ENCODE data around the gene VEGFC. TPM values are rescaled to one million over a fixed set of nuclear protein-coding genes. Genes with fewer than 3 reads are reported as not detected.

VEGFC gene
- total RNA-seq, 2 donors from 2014 or later = 1.1 to 3.5 TPM

DNA sequence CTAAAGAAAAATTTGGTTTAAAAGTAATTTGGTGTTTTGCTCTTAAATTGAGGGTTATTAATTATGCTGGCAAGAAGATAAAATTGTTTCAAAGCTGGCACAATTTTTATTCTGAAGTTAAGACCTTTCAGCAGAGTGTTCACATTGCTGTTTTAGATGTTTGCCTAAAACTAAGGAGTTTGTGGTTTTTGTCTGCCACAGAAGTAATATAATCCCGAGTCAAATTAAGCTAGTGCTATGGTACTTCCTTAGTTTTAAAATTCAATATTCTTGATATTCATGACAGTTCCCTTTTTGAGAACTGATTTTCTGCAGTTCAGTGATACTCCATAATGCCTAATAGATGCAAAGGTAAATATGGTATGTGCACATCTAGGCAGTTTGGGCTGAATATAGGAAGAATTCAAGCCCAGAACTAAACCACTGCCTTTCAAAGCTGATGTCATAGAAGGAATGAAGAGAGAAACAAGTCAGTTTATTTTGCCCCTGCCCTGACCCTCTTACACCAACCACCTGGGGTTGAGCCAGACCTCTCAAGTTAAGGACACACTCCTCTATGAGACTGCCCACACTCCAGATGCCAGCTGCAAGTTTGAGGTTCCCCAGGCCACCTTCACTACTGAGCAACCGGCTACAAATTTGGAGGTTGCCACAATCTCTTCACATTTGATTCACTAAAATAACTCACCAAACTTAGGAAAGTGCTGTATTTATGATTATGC lies 32.1 kb upstream of the VEGFC start:
- H3K36me3 ChIP-seq = no peaks in the 10 kb centered on the region
- intact Hi-C loops (cut with DNase I) = no loop called here
- no peak overlapping the region for H3K9ac ChIP-seq (ENCODE audit: low read depth in 2 of 2, low read length in 2 of 2)
- H3K4me1 ChIP-seq = no peaks in the 10 kb centered on the region
- no peaks in the 10 kb centered on the region for H3K27me3 ChIP-seq
- no peak overlapping the region for H3K27ac ChIP-seq
- H3K4me3 ChIP-seq = no peak overlapping the region
- no peaks in the 10 kb centered on the region for H3K9me3 ChIP-seq
- DNase-seq = no peak
- TF ChIP-seq, protein P1, sequence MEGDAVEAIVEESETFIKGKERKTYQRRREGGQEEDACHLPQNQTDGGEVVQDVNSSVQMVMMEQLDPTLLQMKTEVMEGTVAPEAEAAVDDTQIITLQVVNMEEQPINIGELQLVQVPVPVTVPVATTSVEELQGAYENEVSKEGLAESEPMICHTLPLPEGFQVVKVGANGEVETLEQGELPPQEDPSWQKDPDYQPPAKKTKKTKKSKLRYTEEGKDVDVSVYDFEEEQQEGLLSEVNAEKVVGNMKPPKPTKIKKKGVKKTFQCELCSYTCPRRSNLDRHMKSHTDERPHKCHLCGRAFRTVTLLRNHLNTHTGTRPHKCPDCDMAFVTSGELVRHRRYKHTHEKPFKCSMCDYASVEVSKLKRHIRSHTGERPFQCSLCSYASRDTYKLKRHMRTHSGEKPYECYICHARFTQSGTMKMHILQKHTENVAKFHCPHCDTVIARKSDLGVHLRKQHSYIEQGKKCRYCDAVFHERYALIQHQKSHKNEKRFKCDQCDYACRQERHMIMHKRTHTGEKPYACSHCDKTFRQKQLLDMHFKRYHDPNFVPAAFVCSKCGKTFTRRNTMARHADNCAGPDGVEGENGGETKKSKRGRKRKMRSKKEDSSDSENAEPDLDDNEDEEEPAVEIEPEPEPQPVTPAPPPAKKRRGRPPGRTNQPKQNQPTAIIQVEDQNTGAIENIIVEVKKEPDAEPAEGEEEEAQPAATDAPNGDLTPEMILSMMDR (IDR thresholded peaks at IDR 0.05) = no peak

DNA sequence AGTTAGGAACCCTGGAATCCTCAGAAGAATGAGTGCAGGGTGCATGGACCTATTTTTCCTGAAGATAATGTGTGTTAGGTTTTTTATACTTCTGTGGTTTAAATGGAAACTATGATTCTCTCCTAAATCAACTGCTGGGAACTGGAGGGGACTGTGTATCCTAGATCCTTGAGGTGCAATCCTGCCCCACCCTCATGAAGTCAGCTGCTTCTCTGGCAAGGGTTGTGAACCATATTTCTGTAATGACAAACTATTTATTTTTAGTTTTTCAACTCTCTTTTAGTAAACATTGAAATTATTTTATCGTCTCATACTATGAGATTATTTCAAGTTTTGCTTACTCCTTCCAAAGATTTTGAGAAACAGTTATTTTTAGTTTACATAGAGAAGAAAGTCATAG lies 25.8 kb upstream of the VEGFC start:
- intact Hi-C loops (cut with DNase I) = no loop called here
- Histone ChIP-seq H3K36me3 (no peaks in the 10 kb centered on the region), H3K9me3 (no peaks in the 10 kb centered on the region), H3K4me1 (no peaks in the 10 kb centered on the region), H3K9ac (ENCODE audit: low read depth in 2 of 2, low read length in 2 of 2) (no peak overlapping the region), H3K27ac (no peak overlapping the region), H3K27me3 (no peaks in the 10 kb centered on the region), H3K4me3 (no peak overlapping the region)
- no peak for DNase-seq
- TF ChIP-seq, protein P1 (IDR thresholded peaks at IDR 0.05) = no peak

DNA sequence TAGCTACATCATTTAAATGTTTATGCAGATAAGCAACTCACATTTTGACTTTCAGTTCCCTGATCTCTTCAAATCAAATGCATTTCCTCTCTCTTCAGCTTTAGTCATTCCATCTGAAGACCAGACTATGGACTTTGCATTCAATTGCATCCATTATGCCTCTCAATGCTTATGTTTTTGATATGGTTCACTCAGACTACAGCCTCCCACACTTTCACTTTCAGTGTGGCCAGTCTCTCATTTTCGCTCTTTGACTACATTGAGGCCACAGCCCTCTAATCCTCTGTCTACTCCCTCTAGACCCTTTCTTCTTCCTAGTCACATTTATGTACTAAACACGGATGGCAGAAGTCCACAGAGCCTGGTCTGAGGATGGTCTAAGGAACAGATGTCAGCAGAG lies 24.5 kb upstream of the VEGFC start:
- Histone ChIP-seq H3K36me3 (no peaks in the 10 kb centered on the region), H3K9ac (ENCODE audit: low read depth in 2 of 2, low read length in 2 of 2) (no peak overlapping the region), H3K4me3 (no peak overlapping the region), H3K9me3 (no peaks in the 10 kb centered on the region), H3K27ac (no peak overlapping the region), H3K27me3 (no peaks in the 10 kb centered on the region), H3K4me1 (no peaks in the 10 kb centered on the region)
- intact Hi-C loops (cut with DNase I) = no loop called here
- no peak for DNase-seq
- TF ChIP-seq, protein P1 (IDR thresholded peaks at IDR 0.05) = no peak

DNA sequence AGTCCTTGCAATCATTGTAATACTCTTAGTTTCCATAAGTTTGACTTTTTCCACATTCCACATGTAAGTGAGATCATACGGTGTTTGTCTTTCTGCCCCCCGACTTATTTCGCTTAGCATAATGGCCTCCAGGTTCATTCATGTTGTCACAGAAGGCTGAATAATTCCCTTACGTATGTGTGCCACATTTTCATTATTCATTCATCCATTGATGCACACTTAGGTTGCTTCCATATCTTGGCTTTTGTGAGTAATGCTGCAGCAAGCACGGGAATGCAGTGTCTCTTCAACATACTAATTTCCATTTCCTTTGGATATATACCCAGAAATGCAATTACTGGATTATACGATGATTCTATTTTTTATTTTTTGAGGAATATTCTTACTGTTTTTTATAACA lies 22.0 kb upstream of the VEGFC start:
- DNase-seq = no peak
- Histone ChIP-seq H3K9ac (ENCODE audit: low read depth in 2 of 2, low read length in 2 of 2) (no peak overlapping the region), H3K9me3 (no peaks in the 10 kb centered on the region), H3K27me3 (no peaks in the 10 kb centered on the region), H3K36me3 (no peaks in the 10 kb centered on the region), H3K4me3 (no peak overlapping the region), H3K27ac (no peak overlapping the region), H3K4me1 (no peaks in the 10 kb centered on the region)
- intact Hi-C loops (cut with DNase I) = no loop called here
- TF ChIP-seq, protein P1 (IDR thresholded peaks at IDR 0.05) = no peak

DNA sequence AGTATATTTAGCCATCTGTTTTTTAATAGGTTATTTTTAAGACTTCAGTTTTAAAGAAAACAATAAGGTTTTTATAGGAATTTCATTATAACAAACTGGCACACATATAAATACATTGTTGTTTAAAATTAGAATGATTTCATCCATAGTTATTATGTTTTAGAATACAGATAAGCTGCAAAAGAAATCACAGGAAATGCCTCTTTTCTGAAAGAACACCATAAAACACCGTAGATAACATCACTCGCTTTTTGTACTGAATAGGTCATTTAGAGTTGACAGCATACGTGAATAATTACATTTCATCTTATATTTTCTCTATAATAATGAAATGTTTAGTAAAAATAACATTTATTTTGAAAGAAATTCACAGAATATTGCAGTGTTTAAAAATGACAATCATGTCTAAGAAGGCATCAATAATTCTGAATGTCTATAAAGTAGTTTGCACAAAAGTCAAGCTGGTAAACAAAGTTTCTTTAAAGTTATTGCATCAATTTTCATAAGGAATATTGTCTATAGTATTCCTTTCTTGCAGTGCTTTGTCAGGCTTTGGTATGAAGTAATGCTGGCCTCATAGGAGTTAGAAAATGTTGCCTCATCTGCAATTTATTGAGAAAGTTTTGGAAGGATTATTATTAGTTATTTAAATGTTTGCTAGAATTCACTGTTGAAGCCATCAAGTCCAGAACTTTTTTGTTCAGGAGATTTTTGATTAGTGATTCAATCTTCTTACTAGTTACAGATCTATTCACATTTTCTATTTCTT lies 17.9 kb upstream of the VEGFC start:
- H3K27ac ChIP-seq = no peak overlapping the region
- H3K9me3 ChIP-seq = no peaks in the 10 kb centered on the region
- H3K9ac ChIP-seq (ENCODE audit: low read depth in 2 of 2, low read length in 2 of 2) = no peak overlapping the region
- no peaks in the 10 kb centered on the region for H3K27me3 ChIP-seq
- H3K36me3 ChIP-seq = no peaks in the 10 kb centered on the region
- H3K4me1 ChIP-seq = no peaks in the 10 kb centered on the region
- H3K4me3 ChIP-seq = no peak overlapping the region
- intact Hi-C loops (cut with DNase I) = no loop called here
- no peak for DNase-seq
- TF ChIP-seq, protein P1 (IDR thresholded peaks at IDR 0.05) = no peak
